ENCODE measurements around the gene PDHA2.
"Not testable (repeated sequence)": the region's sequence is repeated elsewhere in the genome, so short reads cannot be mapped to it uniquely, and the experiment has no call there.

Gene PDHA2

GRCh38 chr4:95869414-95869813 lies 29.5 kb downstream of the PDHA2 start:
- H3K27ac Mint-ChIP-seq; H3K27me3 Mint-ChIP-seq; DNase-seq; ATAC-seq (replicated peaks); H3K4me3 Mint-ChIP-seq; H3K4me1 Mint-ChIP-seq (ENCODE audit: low read depth in 2 of 2); H3K36me3 Mint-ChIP-seq (ENCODE audit: insufficient read depth): not testable (repeated sequence)
- H3K9me3 Mint-ChIP-seq, result peaks cover 2 to 14% of the 10 kb centered on the region in 2 donors

- H3K9me3 Mint-ChIP-seq, result peaks cover 2 to 16% of the 10 kb centered on the region in 2 donors
- no peaks in the 10 kb centered on the region for H3K36me3 Mint-ChIP-seq (ENCODE audit: insufficient read depth)
- DNase-seq (no peak), ATAC-seq (replicated peaks) (no peak)
- no peak overlapping the region for H3K4me3 Mint-ChIP-seq
- H3K4me1 Mint-ChIP-seq (ENCODE audit: low read depth in 2 of 2), result no peaks in the 10 kb centered on the region
- no peaks in the 10 kb centered on the region for H3K27me3 Mint-ChIP-seq
- H3K27ac Mint-ChIP-seq, result no peak overlapping the region
These were observed 30.1 kb downstream of the PDHA2 start for GRCh38 chr4:95869961-95870500.

GRCh38 chr4:95877636-95878035 lies 37.7 kb downstream of the PDHA2 start:
- Mint-ChIP-seq H3K9me3 (peaks cover 2 to 8% of the 10 kb centered on the region in 2 donors), H3K36me3 (ENCODE audit: insufficient read depth) (no peaks in the 10 kb centered on the region), H3K27ac (no peak overlapping the region), H3K4me3 (no peak overlapping the region), H3K27me3 (no peaks in the 10 kb centered on the region), H3K4me1 (ENCODE audit: low read depth in 2 of 2) (no peaks in the 10 kb centered on the region)
- ATAC-seq (replicated peaks), result no peak
- DNase-seq, result no peak

GRCh38 chr4:95887551-95887950 lies 47.7 kb downstream of the PDHA2 start:
- no peak overlapping the region for H3K4me3 Mint-ChIP-seq
- no peaks in the 10 kb centered on the region for H3K27me3 Mint-ChIP-seq
- H3K36me3 Mint-ChIP-seq (ENCODE audit: insufficient read depth), result no peaks in the 10 kb centered on the region
- H3K4me1 Mint-ChIP-seq (ENCODE audit: low read depth in 2 of 2), result no peaks in the 10 kb centered on the region
- ATAC-seq (replicated peaks) (no peak), DNase-seq (no peak)
- no peak overlapping the region for H3K27ac Mint-ChIP-seq
- peaks cover 0 to 4% of the 10 kb centered on the region in 2 donors for H3K9me3 Mint-ChIP-seq

GRCh38 chr4:95889662-95890061 lies 49.8 kb downstream of the PDHA2 start:
- peaks cover 8 to 12% of the 10 kb centered on the region in 2 donors for H3K9me3 Mint-ChIP-seq
- H3K4me1 Mint-ChIP-seq (ENCODE audit: low read depth in 2 of 2), result no peaks in the 10 kb centered on the region
- H3K36me3 Mint-ChIP-seq (ENCODE audit: insufficient read depth), result no peaks in the 10 kb centered on the region
- H3K4me3 Mint-ChIP-seq, result no peak overlapping the region
- H3K27ac Mint-ChIP-seq, result no peak overlapping the region
- H3K27me3 Mint-ChIP-seq, result no peaks in the 10 kb centered on the region
- DNase-seq, result no peak
- no peak for ATAC-seq (replicated peaks)
